H1 (cell line): ENCODE measurements around the gene SMAP2. TPM values are rescaled to one million over a fixed set of nuclear protein-coding genes. Genes with fewer than 3 reads are reported as not detected.

Experiments used
- CTCF ChIA-PET: fragments of 300-600 bp; sonication (Branson Sonifier 250); formaldehyde crosslinking; loops from one replicate; lab custom pipeline; 2021; ENCODE audit not compliant: partially characterized antibody; lab: Charles Lee
- POLR2A ChIA-PET: fragments of 300-600 bp; sonication (Branson Sonifier 250); formaldehyde crosslinking; loops from one replicate; lab custom pipeline; 2021; ENCODE audit warnings: inconsistent platforms; ENCODE audit not compliant: partially characterized antibody; lab: Charles Lee
- DNase-seq, 2 experiments: peaks; one replicate each; pipeline versions ENCODE4 v3.0.0 to v3.0.0-alpha.2; 2010 to 2022; ENCODE audit warnings: low spot score in 2 of 2, low read depth in 1 of 2, mixed read lengths in 1 of 2
- FAIRE-seq: peaks from 2 replicates; lab custom pipeline; 2011; peaks lifted over from hg19 to GRCh38; lab: Jason Lieb, UNC
- H2AFZ ChIP-seq: 2 replicates; pipeline ENCODE4 v1.8.1; 2012; ENCODE audit warnings: low read length, inconsistent platforms
- H2AK5ac ChIP-seq: 2 replicates; pipeline ENCODE4 v1.6.1; 2013; ENCODE audit warnings: low read depth, low read length
- H2BK120ac ChIP-seq: replicated peaks from 2 replicates; pipeline ENCODE3; 2013; ENCODE audit warnings: low read depth, low read length, inconsistent platforms
- H2BK12ac ChIP-seq: 2 replicates; pipeline ENCODE4 v1.6.1; 2013; ENCODE audit warnings: low read depth, low read length
- H2BK15ac ChIP-seq: 2 replicates; pipeline ENCODE4 v1.6.1; 2013; ENCODE audit warnings: low read length
- H2BK20ac ChIP-seq: 2 replicates; pipeline ENCODE4 v1.6.1; 2013; ENCODE audit warnings: low read length
- H2BK5ac ChIP-seq: 2 replicates; pipeline ENCODE4 v1.6.1; 2013; ENCODE audit warnings: low read depth, low read length
- H3K14ac ChIP-seq: 2 replicates; pipeline ENCODE4 v1.6.1; 2013; ENCODE audit warnings: inconsistent platforms; ENCODE audit not compliant: insufficient read length
- H3K18ac ChIP-seq: 2 replicates; pipeline ENCODE4 v1.6.1; 2013; ENCODE audit warnings: low read length; ENCODE audit errors: extremely low read depth
- H3K23ac ChIP-seq: 2 replicates; pipeline ENCODE4 v1.6.1; 2013; ENCODE audit warnings: inconsistent platforms; ENCODE audit not compliant: insufficient read length
- H3K23me2 ChIP-seq: 2 replicates; pipeline ENCODE4 v1.6.1; 2013; ENCODE audit warnings: low read depth, low read length
- H3K27ac ChIP-seq: 2 replicates; pipeline ENCODE4 v1.6.1; 2011; ENCODE audit warnings: low read depth, low read length, inconsistent platforms
- H3K27me3 ChIP-seq, 4 experiments: replicated peaks in 1 of 4; 1 replicate in 1 of 4; 2 replicates in 3 of 4; pipeline versions ENCODE4 v1.6.1 to v1.8.1; 2011 to 2013; ENCODE audit warnings: low read length in 3 of 4, mild to moderate bottlenecking in 3 of 4, inconsistent platforms in 2 of 4, mixed read lengths in 2 of 4, moderate library complexity in 1 of 4; ENCODE audit not compliant: control insufficient read depth in 3 of 4, insufficient read depth in 3 of 4; ENCODE audit errors: extremely low read depth in 1 of 4
- H3K36me3 ChIP-seq, 4 experiments: 2 replicates each; pipeline versions ENCODE4 v1.6.1 to v1.8.1; 2011 to 2013; ENCODE audit warnings: mild to moderate bottlenecking in 4 of 4, low read length in 3 of 4, moderate library complexity in 2 of 4, control low read depth in 1 of 4, inconsistent platforms in 1 of 4; ENCODE audit not compliant: insufficient read depth in 4 of 4, control insufficient read depth in 2 of 4
- H3K4ac ChIP-seq: replicated peaks from 2 replicates; pipeline ENCODE3; 2013; ENCODE audit warnings: low read length, low read depth, mixed read lengths, inconsistent platforms; ENCODE audit not compliant: insufficient read length
- H3K4me1 ChIP-seq, 4 experiments: replicated peaks in 1 of 4; 1 replicate in 1 of 4; 2 replicates in 3 of 4; pipeline versions ENCODE4 v1.6.1 to v1.8.1; 2011 to 2013; ENCODE audit warnings: low read length in 3 of 4, inconsistent platforms in 2 of 4, mixed read lengths in 1 of 4; ENCODE audit not compliant: insufficient read depth in 4 of 4, control insufficient read depth in 3 of 4
- H3K4me2 ChIP-seq, 2 experiments: 2 replicates each; pipeline versions ENCODE4 v1.6.1 to v1.8.1; 2011 to 2013; ENCODE audit warnings: low read depth in 2 of 2, low read length in 2 of 2, control low read depth in 1 of 2, inconsistent platforms in 1 of 2, mild to moderate bottlenecking in 1 of 2; ENCODE audit not compliant: insufficient read depth in 1 of 2
- H3K4me3 ChIP-seq, 4 experiments: fragments of 200-600, 300-600 bp in 1 of 4; sonication (generic), shearing (Covaris generic), sonication (Bioruptor Twin) in 1 of 4; 2 replicates each; pipeline versions ENCODE4 v1.5.1 to v1.8.1; 2011 to 2016; ENCODE audit warnings: low read length in 4 of 4, low read depth in 3 of 4, control low read depth in 2 of 4, inconsistent platforms in 2 of 4, mild to moderate bottlenecking in 2 of 4, mixed read lengths in 1 of 4, moderate library complexity in 1 of 4; ENCODE audit not compliant: insufficient read depth in 2 of 4; ENCODE audit errors: extremely low read depth in 1 of 4
- H3K56ac ChIP-seq: replicated peaks from 2 replicates; pipeline ENCODE3; 2013; ENCODE audit warnings: low read depth, mild to moderate bottlenecking, mixed read lengths, low read length, inconsistent platforms; ENCODE audit not compliant: insufficient read length
- H3K79me1 ChIP-seq: 2 replicates; pipeline ENCODE4 v1.6.1; 2013; ENCODE audit warnings: low read depth, low read length, control low read depth
- H3K79me2 ChIP-seq, 2 experiments: 2 replicates each; pipeline versions ENCODE4 v1.6.1 to v1.8.1; 2012 to 2013; ENCODE audit warnings: low read length in 2 of 2, mild to moderate bottlenecking in 2 of 2, inconsistent platforms in 1 of 2; ENCODE audit not compliant: insufficient read depth in 2 of 2, control insufficient read depth in 1 of 2
- H3K9ac ChIP-seq, 4 experiments: replicated peaks in 1 of 4; 1 replicate in 1 of 4; 2 replicates in 3 of 4; pipeline versions ENCODE4 v1.6.1 to v1.8.1; 2011 to 2013; ENCODE audit warnings: low read depth in 3 of 4, low read length in 3 of 4, control low read depth in 2 of 4, mild to moderate bottlenecking in 2 of 4, moderate library complexity in 2 of 4, inconsistent platforms in 1 of 4; ENCODE audit errors: extremely low read depth in 1 of 4
- H3K9me3 ChIP-seq, 2 experiments: 2 replicates each; pipeline versions ENCODE4 v1.6.1 to v1.8.1; 2012 to 2013; ENCODE audit warnings: mild to moderate bottlenecking in 2 of 2, moderate library complexity in 2 of 2, control low read depth in 1 of 2, inconsistent platforms in 1 of 2, low read depth in 1 of 2, low read length in 1 of 2, mixed read lengths in 1 of 2; ENCODE audit not compliant: insufficient read depth in 2 of 2
- H4K20me1 ChIP-seq, 2 experiments: replicated peaks in 1 of 2; 2 replicates each; pipeline versions ENCODE3 to v1.8.1; 2011 to 2013; ENCODE audit warnings: inconsistent platforms in 2 of 2, low read length in 2 of 2, mild to moderate bottlenecking in 1 of 2; ENCODE audit not compliant: insufficient read depth in 2 of 2, control insufficient read depth in 1 of 2
- H4K5ac ChIP-seq: 2 replicates; pipeline ENCODE4 v1.6.1; 2013; ENCODE audit warnings: low read length, low read depth, mixed read lengths, inconsistent platforms; ENCODE audit not compliant: insufficient read length
- H4K8ac ChIP-seq: 2 replicates; pipeline ENCODE4 v1.8.0; 2013; ENCODE audit warnings: mild to moderate bottlenecking, moderate library complexity, low read length, inconsistent platforms; ENCODE audit not compliant: insufficient read depth; ENCODE audit errors: extremely low read depth
- H4K91ac ChIP-seq: replicated peaks from 2 replicates; pipeline ENCODE3; 2013; ENCODE audit warnings: low read length, mixed read lengths, inconsistent platforms; ENCODE audit not compliant: insufficient read length
- POLR2A ChIP-seq, 2 experiments: IDR thresholded peaks; 1 replicate in 1 of 2; 2 replicates in 1 of 2; pipeline ENCODE4 v1.6.1; 2011; ENCODE audit warnings: low read depth in 2 of 2, low read length in 2 of 2, mild to moderate bottlenecking in 2 of 2; ENCODE audit errors: control extremely low read depth in 1 of 2
- TAF1 ChIP-seq: IDR thresholded peaks from 2 replicates; pipeline ENCODE4 v1.6.1; 2011; ENCODE audit warnings: mild to moderate bottlenecking, low read depth, low read length
- WGBS, 2 experiments: shearing (Covaris generic) in 1 of 2; methylation state at CpG; one replicate each; pipeline versions ENCODE4 v1.1.6 to v1.1.7; 2013 to 2015; ENCODE audit warnings: low lambda C conversion rate in 2 of 2, mixed read lengths in 2 of 2, inconsistent platforms in 1 of 2, low coverage in 1 of 2, missing lambda C conversion rate in 1 of 2; ENCODE audit not compliant: insufficient replicate concordance in 2 of 2, insufficient coverage in 1 of 2, insufficient read length in 1 of 2; ENCODE audit errors: extremely low coverage in 1 of 2, missing lambda C conversion rate in 1 of 2; 5-methylcytosine and 5-hydroxymethylcytosine counted together
- polyA plus RNA-seq, 7 experiments: library from polyadenylated mRNA; depleted of rRNA in 3 of 7; stranded (reverse) in 5 of 7; unstranded in 2 of 7; fragments of >200 nt in 5 of 7; fragments of 200-250 nt in 2 of 7; gene quantifications; 1 replicate in 5 of 7; 2 replicates in 1 of 7; 4 replicates in 1 of 7; pipeline versions ENCODE4 v1.2.1 to v1.2.3, GENCODE V29; 2011 to 2013; ENCODE audit warnings: missing spikeins in 2 of 7, mixed read lengths in 2 of 7
- total RNA-seq: library from RNA; stranded (reverse); fragmentation: NEBNext Ultra II Directional; extraction: Animal tissue kit (Norgen Biotek cat#: 25700); gene quantifications from 2 replicates; pipeline ENCODE4 v1.2.1, GENCODE V29; 2021

The SMAP2 gene
- total and polyA plus RNA-seq, 2 of the 8 experiments (the other 6 are each of a cell fraction or from before 2014, with no cell fraction given): 4.3 to 5.5 TPM

- Histone ChIP-seq H3K18ac (no peak overlapping the region), H3K14ac (no peak overlapping the region), H3K4me2 (no peak overlapping the region), H4K8ac (no peak overlapping the region), H4K5ac (no peak overlapping the region), H3K79me1 (no peaks in the 10 kb centered on the region; the same call in 1 of the 2 replicates), H3K36me3 (no peaks in the 10 kb centered on the region), H2BK15ac (no peak overlapping the region), H2BK120ac (no peak overlapping the region), H2AK5ac (no peak overlapping the region), H3K27ac (no peak overlapping the region), H2BK12ac (no peak overlapping the region), H3K27me3 (no peaks in the 10 kb centered on the region), H3K4me1 (peaks cover 0 to 2% (median 0%) of the 10 kb centered on the region in 4 experiments; a peak in 1 of 7 replicates), H2BK20ac (no peak overlapping the region), H3K4me3 (no peak overlapping the region), H4K20me1 (no peaks in the 10 kb centered on the region), H2BK5ac (no peak overlapping the region), H3K9me3 (no peaks in the 10 kb centered on the region), H4K91ac (no peak overlapping the region), H3K56ac (no peak overlapping the region), H3K79me2 (no peaks in the 10 kb centered on the region), H3K9ac (no peak overlapping the region), H3K23me2 (no peaks in the 10 kb centered on the region), H3K23ac (no peak overlapping the region), H3K4ac (no peak overlapping the region), H2AFZ (no peak overlapping the region)
- FAIRE-seq (no peak), DNase-seq (no peak)
- POLR2A ChIA-PET: no interaction called here
- CTCF ChIA-PET: interaction anchor here (0.9 to 5.9 kb wide), 4 partner anchors 13 to 247 kb away, joined by 3 to 27 read pairs (median 6); no protein-coding TSS in a partner anchor
- 87% methylated on average over 3 of the region's 3 CpGs; no CpG with 5 or more reads in 1 of the 2 experiments for WGBS, 2 experiments
- no peak for TF ChIP-seq POLR2A (IDR thresholded peaks at IDR 0.05; ENCODE audit: control extremely low read depth in 1 of 2, low read depth in 2 of 2, low read length in 2 of 2)
- no peak for TF ChIP-seq TAF1
Measured at GRCh38 chr1:40390857-40391256, 17.3 kb downstream of the SMAP2 start.
